Measurements from ENCODE around the gene FAM50B.

Gene FAM50B

DNA sequence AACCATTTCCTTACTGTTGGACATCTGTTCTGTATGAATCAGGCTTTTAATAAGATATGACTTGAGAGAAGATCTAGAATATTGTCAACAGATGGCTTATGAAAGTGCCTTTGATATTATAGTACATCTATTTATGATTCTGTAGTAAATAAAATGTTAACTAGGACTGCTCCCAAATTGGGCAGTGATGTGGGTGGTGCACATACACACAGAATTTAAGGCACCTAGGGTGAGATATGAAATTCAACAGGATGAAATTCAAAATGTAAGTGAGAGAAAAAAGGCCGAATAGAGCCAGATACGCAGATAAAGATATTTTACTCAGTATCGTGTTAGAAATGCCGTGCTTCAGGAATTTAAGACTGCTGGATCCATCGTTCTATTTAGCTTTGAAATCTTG, 26.3 kb downstream of the FAM50B start:
- no peak for DNase-seq

DNA sequence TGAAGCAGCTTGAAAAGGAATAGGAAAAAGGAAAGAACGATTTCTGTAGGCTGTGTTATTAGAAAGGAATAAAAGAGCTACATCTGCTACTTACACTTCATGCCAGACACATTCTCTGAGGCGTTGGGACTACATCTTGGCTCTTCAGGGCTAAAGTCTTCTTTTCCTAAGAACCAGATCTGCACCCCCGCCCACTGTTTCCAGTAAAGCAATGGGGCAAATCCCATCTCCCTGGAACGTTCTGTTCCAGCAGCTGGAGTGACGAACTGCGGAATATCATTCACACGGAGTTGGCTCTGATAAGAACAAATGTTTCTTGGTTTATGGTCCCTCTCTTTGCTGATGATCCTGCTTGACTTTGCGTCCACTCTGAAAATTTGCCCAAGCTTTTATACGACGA, 26.9 kb downstream of the FAM50B start:
- DNase-seq = no peak

DNA sequence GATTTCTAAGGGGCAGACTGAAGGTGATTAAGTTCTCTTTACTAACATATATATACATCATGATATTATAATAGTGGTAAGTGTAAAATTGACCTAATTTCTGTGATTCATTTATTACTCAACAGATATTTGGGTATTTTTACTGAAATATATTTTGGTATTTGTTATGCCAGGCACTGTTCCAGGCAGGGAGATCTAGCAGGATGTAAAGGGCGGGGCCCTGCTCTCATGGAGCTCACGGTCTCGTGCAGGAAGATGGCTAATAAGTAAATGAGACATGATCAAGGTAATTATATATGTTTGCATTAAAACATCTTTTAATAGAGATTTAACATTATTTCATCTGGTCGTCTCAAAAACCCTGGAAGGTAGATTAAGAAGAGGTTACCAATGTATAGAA, 27.7 kb downstream of the FAM50B start:
- DNase-seq = no peak

DNA sequence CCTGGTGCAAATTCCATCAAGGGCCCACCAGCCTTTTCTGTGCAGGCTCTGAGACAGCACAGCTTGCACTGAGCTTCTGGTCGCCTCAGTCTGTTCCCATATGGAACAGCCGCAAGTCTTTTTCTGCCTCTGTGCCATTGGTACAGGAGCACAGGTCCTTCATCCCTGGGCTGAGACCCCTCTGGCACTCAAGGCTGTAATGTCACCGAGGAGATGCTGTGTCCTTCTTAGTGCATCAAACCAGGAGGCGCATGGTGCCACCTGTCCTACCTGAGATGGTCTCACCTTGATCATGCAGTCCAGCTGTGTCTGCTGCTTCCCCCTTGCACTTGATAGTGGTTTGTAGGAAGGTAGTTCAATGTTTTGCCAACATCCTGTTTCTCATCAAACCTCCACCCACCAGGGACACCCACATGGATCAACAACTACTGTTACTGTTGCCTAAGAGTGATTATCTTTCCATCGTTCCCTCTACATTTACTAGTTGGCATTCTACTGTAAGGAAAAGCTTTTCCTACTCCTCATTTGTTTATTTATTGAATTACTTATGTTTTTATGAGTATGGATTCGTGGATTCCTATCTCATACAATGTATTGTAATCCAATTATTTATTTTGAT, 29.0 kb downstream of the FAM50B start:
- DNase-seq = no peak

DNA sequence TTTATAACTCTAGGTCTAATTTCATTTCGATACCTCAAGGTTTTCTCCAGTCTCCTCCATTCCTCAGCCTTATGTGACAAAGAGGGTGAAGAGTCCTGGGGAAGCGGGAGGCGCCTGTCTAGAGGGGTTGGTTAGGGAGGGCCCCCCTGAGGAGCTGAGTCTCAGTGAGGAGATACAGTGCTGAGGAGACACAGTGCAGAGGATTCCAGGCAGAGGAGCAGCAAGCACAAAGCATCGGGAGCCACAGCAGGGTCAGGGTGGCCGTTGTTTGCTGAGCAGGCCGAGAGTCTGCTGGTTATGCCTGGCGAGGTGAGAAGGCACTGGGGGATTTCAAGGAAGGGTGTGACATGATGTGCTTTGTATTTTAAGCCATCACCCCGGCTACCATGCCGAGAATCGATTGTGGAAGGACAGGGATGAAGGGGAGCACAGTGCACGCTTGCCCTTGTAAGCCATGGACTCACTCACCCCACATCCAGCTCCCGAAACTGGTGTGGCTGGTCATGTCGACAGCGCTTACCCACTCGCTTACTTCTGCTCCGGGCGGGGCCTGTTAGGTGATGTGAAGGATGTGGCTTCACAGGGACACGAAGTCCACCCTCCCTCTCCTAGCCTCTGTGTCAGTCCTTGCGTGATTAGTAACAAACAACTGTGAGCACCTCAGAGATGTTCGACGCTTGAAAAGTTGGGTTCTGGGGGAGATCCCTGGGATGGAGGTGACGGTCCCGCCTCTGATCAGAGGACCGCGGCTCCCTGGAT, 30.2 kb downstream of the FAM50B start:
- DNase-seq = no peak

DNA sequence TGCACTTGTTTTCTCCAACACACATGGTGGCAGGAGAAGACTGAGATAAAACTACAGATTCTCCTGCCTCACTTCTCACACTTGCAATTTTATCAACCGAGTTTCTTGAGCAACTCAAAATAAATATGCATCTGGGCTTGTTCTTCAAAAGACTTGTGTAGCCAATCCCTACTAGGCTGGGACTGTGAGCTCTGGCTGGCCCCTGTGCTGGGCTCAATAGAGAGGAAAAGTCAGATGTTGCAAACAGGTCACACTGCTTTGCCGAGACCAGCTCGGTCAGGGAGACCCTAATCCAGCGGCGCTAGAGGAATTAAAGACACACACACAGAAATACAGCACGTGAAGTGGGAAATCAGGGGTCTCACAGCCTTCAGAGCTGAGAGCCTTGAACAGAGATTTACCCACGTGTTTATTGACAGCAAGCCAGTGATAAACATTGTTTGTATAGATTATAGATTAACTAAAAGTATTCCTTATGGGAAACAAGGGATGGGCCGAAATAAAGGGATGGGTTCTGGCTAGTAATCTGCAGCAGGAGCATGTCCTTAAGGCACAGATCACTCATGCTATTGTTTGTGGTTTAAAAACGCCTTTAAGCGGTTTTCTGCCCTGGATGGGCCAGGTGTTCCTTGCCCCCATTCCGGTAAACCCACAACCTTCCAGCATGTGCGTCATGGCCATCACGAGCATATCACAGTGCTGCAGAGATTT, 32.7 kb downstream of the FAM50B start:
- DNase-seq = no peak

DNA sequence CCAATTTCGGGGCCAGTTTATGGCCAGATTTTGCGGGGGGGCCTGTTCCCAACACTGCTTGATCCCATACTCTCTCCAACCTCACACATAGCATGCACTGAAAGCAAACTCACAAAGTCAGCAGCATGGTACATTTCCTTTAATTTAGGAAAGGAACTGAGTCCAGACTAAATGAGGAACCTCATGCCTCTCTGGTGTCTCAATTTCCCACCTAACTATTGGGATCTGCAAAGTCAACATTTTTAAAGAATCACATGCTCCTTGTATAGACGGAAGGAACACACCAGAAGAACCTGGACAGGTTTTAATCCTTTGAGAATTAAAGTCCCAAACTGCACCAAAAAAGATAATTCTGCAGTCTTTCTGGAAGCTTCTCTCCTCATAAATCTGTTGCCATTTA, 33.3 kb downstream of the FAM50B start:
- no peak for DNase-seq

DNA sequence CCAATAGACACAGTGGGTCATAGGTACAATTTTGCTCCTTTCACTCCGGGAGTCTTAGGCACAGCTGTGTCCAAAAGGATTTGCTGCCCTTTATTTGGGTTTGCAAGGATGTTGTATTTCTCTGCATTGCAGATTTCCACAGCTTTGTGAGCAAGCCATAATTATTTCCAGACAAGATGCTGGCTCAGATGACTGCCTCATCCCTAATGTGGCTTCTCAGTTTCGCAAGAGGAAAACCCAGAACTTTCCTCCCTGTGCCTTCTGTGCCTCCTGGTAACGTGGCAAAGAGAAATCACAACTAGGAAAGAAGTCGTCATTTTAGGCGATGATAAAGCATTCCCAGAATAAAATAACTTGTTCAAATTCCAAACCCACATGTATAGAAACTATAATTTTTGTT, 33.7 kb downstream of the FAM50B start:
- DNase-seq = no peak

DNA sequence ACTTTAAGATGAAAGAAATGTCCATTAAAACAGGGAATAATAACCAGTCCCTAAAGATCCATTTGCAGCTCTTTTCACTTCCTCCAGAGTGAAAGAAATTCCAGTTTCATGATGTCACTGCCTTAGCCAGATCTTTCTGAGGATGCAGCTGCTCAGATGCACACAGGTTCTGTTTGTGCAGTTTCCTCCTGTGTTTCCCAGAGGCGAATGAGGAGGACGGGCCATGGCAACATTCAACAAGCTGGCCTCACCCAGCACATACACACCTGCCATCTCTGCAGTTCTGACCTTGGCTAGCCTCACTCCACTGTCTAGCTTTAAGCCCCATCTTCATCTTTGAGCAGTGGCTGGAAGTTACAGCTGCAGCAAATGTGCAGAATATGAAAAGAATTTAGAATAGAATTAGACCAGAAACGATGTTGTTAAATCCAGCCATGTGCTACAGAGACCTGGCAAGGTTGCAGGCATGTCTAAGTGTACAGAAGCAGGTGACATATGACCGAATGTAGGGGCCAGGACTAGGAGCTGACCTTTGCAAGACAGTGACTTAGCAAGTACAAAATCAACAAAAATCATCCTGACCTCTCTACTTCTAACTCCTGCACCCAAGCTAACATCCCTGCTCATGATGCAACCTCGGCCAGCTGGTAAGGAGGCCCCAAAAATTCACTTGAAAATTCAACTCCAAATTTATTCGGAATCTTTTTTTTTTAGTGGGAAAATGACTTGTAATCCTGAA, 35.0 kb downstream of the FAM50B start:
- DNase-seq = no peak

DNA sequence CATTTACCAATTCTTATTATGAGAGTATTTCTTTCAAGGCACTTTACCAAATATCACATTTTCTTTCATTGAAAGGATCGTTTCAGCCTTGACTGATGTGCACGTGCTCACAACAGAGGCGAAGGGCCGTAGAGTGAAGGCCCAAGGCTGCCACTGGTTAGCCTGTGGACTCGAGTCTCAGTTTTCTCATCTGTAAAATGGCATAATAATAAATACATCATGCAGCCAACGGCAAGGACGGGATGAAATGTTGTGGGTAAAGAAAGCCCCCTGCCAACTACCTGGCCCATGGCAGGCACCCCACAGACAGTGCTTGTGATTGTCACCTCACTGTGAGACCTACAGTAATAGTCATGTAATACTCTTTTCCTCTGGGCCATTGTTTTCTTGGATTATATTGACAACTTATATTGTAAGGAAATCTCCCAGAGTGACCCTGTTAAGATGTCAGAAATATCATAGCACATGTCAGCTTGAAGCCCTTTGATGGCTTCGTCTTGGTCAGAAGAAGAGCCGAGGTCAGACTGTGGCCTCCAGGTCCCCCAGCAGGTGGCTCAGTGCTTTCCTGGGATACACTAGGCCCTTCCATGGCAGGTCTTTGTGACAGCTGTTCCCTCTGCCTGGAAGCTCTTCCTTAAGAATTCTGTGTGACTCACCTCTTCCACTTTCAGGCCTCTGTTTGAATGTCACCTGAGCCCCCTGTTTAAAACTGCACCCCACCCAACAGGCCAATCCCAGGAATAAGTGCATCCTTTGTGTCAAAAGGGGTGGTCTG, 36.3 kb downstream of the FAM50B start:
- DNase-seq = no peak

DNA sequence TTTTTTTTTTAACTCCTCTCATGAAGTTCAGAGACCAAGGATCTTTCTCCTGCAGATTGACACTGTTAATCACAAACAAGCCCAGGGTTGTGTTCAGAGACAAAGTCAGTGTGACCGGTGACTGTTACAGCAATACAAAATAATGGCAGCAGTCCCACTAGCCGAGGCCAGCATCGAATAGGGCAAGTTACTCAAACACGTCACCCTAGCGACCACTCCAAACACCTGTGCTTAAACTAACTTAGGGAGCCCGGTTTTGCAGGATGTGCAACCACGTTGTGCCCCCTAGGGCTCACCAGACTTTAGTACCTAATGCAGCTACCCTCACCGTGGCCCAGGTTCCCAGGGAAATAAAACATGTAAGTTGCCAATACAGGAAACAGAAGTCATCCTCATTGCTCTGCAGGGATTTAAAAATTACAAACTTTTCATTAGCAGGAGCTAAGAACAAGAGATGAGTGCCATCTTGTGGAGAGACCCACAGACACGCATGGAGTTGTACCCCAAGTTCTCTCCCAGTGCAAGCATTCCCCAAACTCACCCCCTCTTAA, 38.1 kb downstream of the FAM50B start:
- no peak for DNase-seq

DNA sequence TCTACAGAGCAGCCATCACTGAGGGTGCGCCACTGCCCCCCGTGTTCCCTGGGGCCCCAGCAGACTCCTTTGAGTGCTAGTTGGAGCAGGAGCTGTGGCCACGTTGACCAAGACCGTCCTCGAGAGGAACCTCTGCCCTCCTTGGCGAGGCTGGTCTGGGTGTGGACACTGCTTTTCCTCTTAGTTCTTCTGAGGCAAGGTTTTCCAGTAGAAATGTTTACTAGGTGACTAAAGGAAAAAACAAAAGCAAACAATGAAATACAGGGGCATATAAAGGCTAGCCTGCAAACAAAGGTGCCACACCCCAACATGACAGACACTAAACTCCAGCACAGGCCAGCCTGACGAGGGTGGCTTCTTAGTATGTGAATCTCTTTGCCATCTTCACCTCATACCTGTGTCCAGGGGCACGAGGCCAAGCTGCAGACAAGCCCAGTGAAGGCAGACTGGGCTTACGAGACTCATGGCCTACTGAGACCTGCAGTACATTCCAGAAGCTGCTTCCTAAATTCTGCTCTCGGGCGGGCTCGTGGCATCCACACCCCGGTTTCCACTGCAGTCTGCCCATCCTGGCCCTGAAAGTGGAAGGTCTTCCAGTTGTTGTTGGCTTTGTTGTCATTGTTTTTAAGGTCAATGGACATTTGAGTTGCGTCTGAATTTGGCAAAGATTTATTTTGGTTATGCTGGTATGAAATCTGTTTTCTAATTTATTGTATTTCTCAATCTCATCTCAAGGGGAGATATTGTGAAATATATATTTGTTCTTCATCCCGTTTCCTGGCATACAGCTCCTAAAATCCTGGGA, 39.2 kb downstream of the FAM50B start:
- DNase-seq = no peak

DNA sequence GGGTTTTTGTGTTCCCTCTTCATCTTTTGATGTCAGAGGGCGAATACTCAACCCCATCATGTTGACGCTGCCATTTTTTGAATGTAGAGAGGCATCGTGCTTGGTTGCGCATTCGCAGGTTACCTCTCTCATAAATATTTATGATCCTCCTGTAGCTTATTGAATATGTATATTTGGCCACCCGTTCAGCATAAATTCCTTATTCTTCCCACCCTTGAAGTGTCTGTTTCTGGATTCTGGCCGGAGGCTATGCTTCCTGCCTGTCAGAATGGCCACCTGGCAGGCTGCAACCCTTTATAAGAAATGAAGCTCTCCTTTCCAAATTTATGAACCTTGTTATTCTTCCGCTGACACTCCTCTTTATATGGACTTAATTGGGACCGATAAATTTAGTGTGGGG, 40.9 kb downstream of the FAM50B start:
- no peak for DNase-seq

DNA sequence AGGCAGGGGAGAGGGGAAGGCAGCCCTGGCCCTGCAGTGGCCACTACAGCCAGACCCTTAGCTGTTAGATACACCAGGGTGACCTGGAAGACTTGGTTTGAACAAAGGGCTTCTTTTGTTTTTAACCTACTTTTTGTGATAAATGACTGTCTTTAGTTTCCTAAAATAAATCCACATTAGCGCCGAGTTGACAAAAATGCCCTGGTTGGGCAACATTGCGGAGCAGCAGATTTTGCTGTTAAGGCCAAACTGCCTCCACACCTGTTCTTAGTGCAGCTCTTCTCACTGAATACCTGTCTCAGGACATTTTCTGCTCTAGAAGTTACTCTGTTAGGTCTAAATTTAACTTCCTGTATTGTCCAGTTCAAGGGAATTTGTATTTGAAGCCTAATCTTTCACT, 42.7 kb downstream of the FAM50B start:
- DNase-seq = no peak

DNA sequence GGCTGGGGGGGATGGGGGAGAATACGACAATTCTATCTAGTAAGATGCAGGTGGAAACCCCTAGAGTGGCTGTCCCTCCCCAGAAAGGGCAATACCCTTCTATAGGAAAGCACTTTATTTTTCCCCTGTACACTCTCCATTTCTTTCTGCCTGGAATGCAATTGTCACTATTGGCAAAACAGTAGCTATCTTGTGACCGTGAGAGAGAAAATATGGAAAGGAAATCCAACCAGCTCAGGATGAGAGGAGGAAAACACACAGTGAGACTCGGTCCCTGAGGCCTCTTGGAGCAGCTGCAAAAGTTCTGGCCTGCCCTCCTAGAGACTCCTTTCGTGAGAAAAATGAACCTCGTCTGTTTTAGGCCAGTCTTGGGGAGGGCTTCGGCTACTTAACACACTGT, 43.4 kb downstream of the FAM50B start:
- DNase-seq = no peak

DNA sequence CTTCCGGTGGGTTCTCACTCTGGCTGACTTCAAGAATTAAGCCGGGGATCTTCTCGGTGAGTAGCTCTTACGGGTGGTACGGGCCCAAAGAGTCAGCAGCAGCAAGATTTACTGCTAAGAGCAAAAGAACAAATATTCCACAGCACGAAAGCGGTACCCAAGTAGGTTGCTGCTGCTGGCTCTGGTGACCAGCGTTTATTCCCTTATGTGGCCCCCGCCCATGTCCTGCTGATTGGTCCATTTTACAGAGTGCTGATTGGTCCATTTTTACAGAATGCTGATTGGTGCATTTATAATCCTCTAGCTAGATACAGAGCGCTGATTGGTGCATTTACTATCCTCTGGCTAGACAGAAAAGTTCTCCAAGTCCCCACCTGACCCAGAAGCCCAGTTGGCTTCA, 44.3 kb downstream of the FAM50B start:
- DNase-seq = no peak

DNA sequence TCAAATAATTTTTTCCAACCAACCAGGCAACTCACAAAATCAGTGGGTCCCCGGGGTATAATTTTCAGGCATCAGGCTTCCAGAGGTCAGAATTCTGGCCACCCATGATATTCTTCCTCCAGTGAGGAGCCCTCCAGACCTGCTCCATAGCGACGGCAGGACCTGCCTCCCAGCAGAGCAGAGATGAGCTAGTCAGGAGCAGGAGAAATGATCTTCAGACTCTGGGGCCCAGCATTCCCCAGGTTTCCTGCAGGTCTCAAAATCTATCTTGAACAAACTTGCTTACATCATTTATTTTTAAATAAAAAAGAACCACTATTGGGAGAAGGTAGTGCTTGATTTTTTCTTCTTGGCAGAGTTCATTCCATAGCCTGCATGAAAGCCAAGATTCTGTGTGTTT, 44.7 kb downstream of the FAM50B start:
- DNase-seq = no peak

DNA sequence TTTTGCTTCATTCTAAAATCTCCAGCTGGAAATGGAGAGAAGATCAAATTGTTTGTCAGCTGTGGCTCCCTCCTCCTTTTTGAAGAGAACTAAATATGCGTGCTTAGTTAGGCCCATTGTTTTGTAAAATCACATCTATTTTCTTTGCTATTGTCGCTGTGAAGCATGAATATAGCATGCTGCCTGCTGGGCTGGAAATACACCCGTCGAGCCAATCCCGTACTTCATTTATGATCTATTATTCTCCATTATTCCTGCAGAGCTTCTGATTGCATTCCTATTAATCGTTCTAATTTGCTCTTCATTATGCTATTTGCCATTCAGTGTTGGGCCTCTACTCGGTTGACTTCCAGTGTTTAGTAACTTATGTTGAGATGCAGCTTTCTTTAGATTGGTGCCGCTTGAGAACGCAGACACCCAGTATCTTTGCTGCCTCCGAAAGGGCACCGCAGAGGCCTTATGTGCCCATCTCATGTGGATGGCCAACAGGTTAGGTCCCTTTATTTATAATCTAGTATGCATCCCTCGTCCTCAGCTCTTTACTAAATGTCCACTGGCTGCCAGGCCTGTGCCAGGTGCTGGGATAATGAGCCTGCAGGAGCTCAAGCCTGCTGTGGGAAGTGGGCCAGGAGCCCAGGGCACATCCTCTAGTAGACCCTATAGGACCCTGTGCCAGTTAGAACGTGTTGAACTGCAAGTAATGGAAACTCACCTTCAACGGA, 45.6 kb downstream of the FAM50B start:
- no peak for DNase-seq

DNA sequence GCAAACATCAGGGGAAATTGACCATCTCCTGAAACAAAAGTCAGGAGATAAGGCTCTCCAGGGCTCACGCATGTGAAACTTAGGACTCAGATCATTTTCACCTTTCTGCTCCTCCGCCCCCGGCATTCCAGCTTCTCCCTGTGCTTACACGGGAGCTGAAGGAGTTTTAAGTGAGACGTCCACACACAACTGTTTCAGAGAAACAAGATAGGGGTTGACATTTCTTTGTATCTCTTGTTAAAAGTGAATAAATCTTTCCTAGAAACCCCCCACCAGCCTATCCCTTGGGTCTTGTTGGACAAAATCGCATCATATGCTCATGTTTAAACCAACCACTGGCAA, 46.1 kb downstream of the FAM50B start:
- no peak for DNase-seq

DNA sequence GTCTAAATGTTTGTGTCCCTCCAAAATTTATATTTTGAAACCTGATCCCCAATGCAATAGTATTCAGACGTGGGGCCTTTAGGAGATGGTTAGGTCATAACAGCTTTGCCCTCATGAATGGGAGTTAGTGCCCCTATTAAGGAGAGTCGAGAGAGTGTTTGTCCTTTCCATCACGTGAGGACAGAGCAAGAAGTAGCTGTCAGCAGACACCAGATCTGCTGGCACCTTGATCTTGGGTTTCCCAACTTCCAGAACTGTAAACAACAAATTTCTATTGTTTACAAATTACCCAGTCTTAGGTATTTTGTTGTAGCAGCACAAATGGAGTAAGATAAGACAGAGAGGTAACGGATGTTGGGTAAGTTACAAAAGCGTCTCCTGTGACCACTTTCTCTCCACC, 46.6 kb downstream of the FAM50B start:
- DNase-seq = no peak
